Ishikawa (cell line): Measurements from ENCODE around the gene PIGX.
A peak's percentile ranks its signal among the peaks of the same experiment; 100 is the strongest.

Source experiments
- CEBPB ChIP-seq: IDR thresholded peaks from 2 replicates; pipeline ENCODE4 v1.6.1; 2012
- CREB1 ChIP-seq: IDR thresholded peaks from 2 replicates; pipeline ENCODE4 v1.6.1; 2012; ENCODE audit warnings: low read depth
- EGR1 ChIP-seq: IDR thresholded peaks from 2 replicates; pipeline ENCODE4 v1.6.1; 2012
- EP300 ChIP-seq: IDR thresholded peaks from 2 replicates; pipeline ENCODE4 v1.6.1; 2012; ENCODE audit warnings: borderline replicate concordance
- FOXM1 ChIP-seq: IDR thresholded peaks from 2 replicates; pipeline ENCODE4 v1.6.1; 2012; ENCODE audit warnings: low read depth, borderline replicate concordance
- NFIC ChIP-seq: IDR thresholded peaks from 2 replicates; pipeline ENCODE4 v1.6.1; 2012
- RAD21 ChIP-seq: IDR thresholded peaks from 2 replicates; pipeline ENCODE4 v1.6.1; 2012; ENCODE audit warnings: low read depth
- TAF1 ChIP-seq: IDR thresholded peaks from 2 replicates; pipeline ENCODE4 v1.6.1; 2012; ENCODE audit warnings: low read depth, mild to moderate bottlenecking
- TCF12 ChIP-seq: IDR thresholded peaks from 2 replicates; pipeline ENCODE4 v1.6.1; 2012; ENCODE audit warnings: low read depth
- TEAD4 ChIP-seq: IDR thresholded peaks from 2 replicates; pipeline ENCODE4 v1.6.1; 2012
- YY1 ChIP-seq: IDR thresholded peaks from 2 replicates; pipeline ENCODE4 v1.6.1; 2012; ENCODE audit warnings: low read depth
- ZBTB7A ChIP-seq: IDR thresholded peaks from 2 replicates; pipeline ENCODE4 v1.6.1; 2012; ENCODE audit warnings: low read depth
- TF ChIP-seq, protein P1 (sequence below): IDR thresholded peaks from 2 replicates; pipeline ENCODE4 v1.6.1; 2012
- TF ChIP-seq, protein P2 (sequence below): IDR thresholded peaks from 2 replicates; pipeline ENCODE4 v1.6.1; 2012
- TF ChIP-seq, protein P3 (sequence below): IDR thresholded peaks from 2 replicates; pipeline ENCODE4 v1.6.1; 2012; ENCODE audit warnings: low read depth, mild to moderate bottlenecking

Gene PIGX

DNA sequence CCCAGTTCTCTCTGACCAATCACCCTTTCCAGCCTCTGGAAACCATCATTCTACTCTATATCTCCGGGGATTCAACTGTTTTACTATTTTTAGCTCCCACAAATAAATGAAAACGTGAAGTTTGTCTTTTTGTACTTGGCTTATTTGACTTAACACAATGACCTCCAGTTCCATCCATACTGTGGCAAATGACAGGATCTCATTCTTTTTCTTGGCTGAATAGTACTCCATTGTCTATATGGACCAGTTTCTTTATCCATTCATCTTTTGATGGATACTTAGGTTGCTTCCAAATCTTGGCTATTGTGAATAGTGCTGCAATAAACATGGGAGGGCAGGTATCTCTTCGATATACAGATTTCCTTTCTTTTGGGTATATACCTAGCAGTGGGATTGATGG is 38.5 kb upstream of the PIGX start:
- TF ChIP-seq, protein P1, sequence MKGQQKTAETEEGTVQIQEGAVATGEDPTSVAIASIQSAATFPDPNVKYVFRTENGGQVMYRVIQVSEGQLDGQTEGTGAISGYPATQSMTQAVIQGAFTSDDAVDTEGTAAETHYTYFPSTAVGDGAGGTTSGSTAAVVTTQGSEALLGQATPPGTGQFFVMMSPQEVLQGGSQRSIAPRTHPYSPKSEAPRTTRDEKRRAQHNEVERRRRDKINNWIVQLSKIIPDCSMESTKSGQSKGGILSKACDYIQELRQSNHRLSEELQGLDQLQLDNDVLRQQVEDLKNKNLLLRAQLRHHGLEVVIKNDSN: no peak
- no peak for TF ChIP-seq TAF1
- TF ChIP-seq EGR1: no peak
- TF ChIP-seq, protein P2, sequence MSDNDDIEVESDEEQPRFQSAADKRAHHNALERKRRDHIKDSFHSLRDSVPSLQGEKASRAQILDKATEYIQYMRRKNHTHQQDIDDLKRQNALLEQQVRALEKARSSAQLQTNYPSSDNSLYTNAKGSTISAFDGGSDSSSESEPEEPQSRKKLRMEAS: no peak
- TF ChIP-seq FOXM1: no peak
- no peak for TF ChIP-seq CREB1
- TF ChIP-seq NFIC: no peak
- TF ChIP-seq, protein P3, sequence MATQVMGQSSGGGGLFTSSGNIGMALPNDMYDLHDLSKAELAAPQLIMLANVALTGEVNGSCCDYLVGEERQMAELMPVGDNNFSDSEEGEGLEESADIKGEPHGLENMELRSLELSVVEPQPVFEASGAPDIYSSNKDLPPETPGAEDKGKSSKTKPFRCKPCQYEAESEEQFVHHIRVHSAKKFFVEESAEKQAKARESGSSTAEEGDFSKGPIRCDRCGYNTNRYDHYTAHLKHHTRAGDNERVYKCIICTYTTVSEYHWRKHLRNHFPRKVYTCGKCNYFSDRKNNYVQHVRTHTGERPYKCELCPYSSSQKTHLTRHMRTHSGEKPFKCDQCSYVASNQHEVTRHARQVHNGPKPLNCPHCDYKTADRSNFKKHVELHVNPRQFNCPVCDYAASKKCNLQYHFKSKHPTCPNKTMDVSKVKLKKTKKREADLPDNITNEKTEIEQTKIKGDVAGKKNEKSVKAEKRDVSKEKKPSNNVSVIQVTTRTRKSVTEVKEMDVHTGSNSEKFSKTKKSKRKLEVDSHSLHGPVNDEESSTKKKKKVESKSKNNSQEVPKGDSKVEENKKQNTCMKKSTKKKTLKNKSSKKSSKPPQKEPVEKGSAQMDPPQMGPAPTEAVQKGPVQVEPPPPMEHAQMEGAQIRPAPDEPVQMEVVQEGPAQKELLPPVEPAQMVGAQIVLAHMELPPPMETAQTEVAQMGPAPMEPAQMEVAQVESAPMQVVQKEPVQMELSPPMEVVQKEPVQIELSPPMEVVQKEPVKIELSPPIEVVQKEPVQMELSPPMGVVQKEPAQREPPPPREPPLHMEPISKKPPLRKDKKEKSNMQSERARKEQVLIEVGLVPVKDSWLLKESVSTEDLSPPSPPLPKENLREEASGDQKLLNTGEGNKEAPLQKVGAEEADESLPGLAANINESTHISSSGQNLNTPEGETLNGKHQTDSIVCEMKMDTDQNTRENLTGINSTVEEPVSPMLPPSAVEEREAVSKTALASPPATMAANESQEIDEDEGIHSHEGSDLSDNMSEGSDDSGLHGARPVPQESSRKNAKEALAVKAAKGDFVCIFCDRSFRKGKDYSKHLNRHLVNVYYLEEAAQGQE: no peak
- no peak for TF ChIP-seq RAD21
- TF ChIP-seq EP300: no peak
- no peak for TF ChIP-seq CEBPB
- TF ChIP-seq TEAD4: no peak
- no peak for TF ChIP-seq TCF12
- no peak for TF ChIP-seq ZBTB7A
- TF ChIP-seq YY1: no peak

DNA sequence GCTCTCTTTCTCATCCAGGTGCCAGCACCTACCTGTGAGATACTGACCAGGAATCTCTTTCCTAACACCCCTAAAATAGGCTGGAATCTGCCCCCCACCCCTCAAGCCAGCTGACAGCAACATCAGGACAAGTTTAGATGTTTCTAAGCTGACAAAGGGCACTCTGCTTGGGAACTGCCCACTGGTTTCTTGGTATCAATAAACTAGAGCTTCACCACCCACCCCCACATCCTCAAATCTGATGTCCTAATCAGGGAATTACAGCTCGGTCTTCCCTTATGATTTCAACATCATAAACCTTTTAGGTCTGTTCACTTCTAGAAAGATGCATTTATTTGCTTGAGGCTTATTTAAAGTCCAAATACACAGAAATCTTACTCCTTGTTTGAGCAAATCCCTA is 34.8 kb upstream of the PIGX start:
- TF ChIP-seq ZBTB7A (no peak), CREB1 (no peak), EGR1 (no peak), TCF12 (no peak), YY1 (no peak)

DNA sequence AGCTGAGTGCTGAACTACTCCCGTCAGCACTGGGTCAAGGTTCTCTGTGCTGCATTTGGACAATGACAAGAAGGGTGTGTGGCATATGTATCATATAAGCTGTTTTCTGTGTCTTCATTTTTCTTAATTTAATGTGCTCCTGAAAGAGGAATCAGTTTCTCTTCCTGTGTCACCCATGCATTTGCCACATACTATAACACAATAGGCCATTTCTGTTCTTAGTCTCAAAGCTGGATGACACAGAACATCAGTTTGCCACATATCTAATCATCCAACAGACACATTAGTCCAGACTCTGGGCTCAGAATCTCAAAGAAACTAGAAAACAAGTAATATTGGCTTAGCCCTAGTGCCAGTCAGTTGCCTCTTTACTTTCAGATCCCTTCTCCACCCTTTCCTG is 34.2 kb upstream of the PIGX start:
- TF ChIP-seq EP300 (no peak), YY1 (no peak), NFIC (no peak), RAD21 (no peak), TCF12 (no peak), FOXM1 (no peak), TEAD4 (no peak), ZBTB7A (no peak), EGR1 (no peak), TAF1 (no peak), CREB1 (no peak)
- TF ChIP-seq, protein P3: no peak

DNA sequence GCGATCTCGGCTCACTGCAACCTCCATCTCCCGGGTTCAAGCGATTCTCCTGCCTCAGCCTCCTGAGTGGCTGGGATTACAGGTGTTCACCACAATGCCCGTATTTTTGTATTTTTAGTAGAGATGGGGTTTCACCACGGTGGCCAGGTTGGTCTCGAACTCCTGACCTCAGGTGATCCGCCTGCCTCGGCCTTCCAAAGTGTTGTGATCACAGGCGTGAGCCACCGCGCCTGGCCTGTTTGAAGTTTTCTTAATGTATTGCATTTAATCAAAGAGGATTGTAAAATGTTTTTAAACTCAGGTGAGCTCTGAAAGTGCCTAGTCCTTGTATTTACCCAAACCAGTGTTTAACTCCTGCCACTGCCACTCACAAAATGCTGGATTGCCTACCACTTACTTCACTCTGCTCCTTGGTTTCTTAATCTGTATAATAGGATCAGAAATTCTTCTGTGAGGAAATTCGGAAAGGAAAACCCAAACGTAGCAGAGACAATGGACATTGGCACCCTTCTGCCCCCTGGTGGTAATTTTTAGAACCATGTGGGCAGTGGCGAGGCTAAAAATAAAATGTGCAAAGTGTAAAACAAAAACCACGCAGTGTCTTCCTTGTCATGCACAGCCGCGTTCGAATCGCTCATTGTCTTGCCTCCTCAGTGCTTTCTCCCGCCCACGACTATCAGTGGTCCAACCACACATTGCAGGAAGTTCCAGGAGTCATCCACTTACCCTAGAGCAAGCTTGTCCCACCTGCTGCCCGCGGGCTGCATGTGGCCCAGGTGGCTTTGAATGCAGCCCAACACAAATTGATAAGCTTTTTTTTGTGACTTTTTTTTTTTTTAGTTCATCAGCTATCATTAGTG is 27.4 kb upstream of the PIGX start:
- TF ChIP-seq CEBPB (no peak), RAD21 (peak; percentile 95)
- TF ChIP-seq, protein P2: peak; percentile 43; the same call in 1 of the 2 replicates

DNA sequence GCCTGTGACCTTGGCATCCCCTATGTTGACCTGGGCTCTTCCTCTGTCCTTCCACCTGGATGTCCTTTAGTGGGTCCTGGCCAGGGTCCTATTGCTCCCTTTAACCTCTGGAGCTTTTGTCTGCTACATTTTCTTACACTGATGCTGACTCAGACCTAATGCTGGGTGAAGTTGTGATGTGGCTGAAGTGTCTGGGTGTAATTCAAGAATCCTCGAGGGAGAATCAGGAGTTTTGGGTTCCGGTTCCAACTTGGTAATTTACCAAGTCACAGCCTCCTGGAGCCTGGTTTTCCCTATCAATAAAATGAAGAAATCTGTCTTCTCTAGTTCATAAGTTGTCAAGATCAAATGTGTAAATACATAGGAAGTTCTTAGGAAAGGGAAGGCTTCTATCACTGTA is 25.7 kb upstream of the PIGX start:
- TF ChIP-seq, protein P2: no peak
- no peak for TF ChIP-seq CEBPB
- TF ChIP-seq EGR1: no peak
- no peak for TF ChIP-seq TEAD4
- no peak for TF ChIP-seq RAD21
- no peak for TF ChIP-seq TCF12
- TF ChIP-seq, protein P1: no peak
- no peak for TF ChIP-seq TAF1
- no peak for TF ChIP-seq ZBTB7A
- TF ChIP-seq FOXM1: no peak
- no peak for TF ChIP-seq CREB1
- TF ChIP-seq YY1: no peak
- TF ChIP-seq EP300: no peak
- TF ChIP-seq, protein P3: no peak
- TF ChIP-seq NFIC: no peak
